B cell (primary cell): ENCODE data around the gene IBTK. TPM values are rescaled to one million over a fixed set of nuclear protein-coding genes. Genes with fewer than 3 reads are reported as not detected.

ENCODE experiments used
- ATAC-seq: fragments of 200-7000 bp; cut with Tn5 transposase; one replicate; pipeline ENCODE4 v1.10.0; 2021; ENCODE audit warnings: low read depth, mild to moderate bottlenecking, moderate number of reproducible peaks, moderate library complexity
- CTCF ChIA-PET: fragments of 350-600 bp; sonication (Branson Sonifier 250); formaldehyde crosslinking; loops from one replicate; lab custom pipeline; 2021; ENCODE audit warnings: antibody characterized with exemption, inconsistent platforms; lab: Charles Lee
- POLR2A ChIA-PET: fragments of 350-600 bp; sonication (Branson Sonifier 250); formaldehyde crosslinking; loops from one replicate; lab custom pipeline; 2021; ENCODE audit warnings: antibody characterized with exemption; lab: Charles Lee
- DNase-seq: peaks from one replicate; pipeline ENCODE4 v3.0.0; 2013
- H2AFZ ChIP-seq: 2 replicates; pipeline ENCODE4 v1.6.1; 2012; ENCODE audit warnings: mild to moderate bottlenecking, low read depth, low read length; ENCODE audit not compliant: insufficient read depth, poor library complexity, severe bottlenecking
- H3K27ac ChIP-seq, 2 donors: 1 replicate in 1 of 2; 2 replicates in 1 of 2; pipeline ENCODE4 v1.5.1; 2012 to 2013; ENCODE audit warnings: low read length in 2 of 2, mild to moderate bottlenecking in 2 of 2, moderate library complexity in 1 of 2
- H3K27me3 ChIP-seq, 4 experiments: fragments of 200-600 bp in 1 of 4; sonication (generic) in 1 of 4; replicated peaks in 1 of 4; 1 replicate in 2 of 4; 2 replicates in 2 of 4; pipeline versions ENCODE4 v1.6.1 to v1.7.0; 2013 to 2016; ENCODE audit warnings: low read length in 3 of 4, mild to moderate bottlenecking in 2 of 4, mixed read lengths in 1 of 4, moderate library complexity in 1 of 4; ENCODE audit not compliant: insufficient read depth in 4 of 4, control insufficient read depth in 3 of 4; ENCODE audit errors: control extremely low read depth in 1 of 4
- H3K36me3 ChIP-seq, 2 experiments: replicated peaks in 1 of 2; 1 replicate in 1 of 2; 2 replicates in 1 of 2; pipeline versions ENCODE4 v1.6.1 to v1.7.1; 2013; ENCODE audit warnings: low read length in 1 of 2; ENCODE audit not compliant: insufficient read depth in 2 of 2, control insufficient read depth in 1 of 2; ENCODE audit errors: control extremely low read depth in 1 of 2, extremely low read depth in 1 of 2
- H3K4me1 ChIP-seq, 2 donors: fragments of 200-600 bp in 1 of 2; sonication (generic) in 1 of 2; 1 replicate in 1 of 2; 2 replicates in 1 of 2; pipeline versions ENCODE4 v1.5.1 to v1.6.1; 2013 to 2017; ENCODE audit warnings: low read length in 2 of 2; ENCODE audit not compliant: control insufficient read depth in 2 of 2, insufficient read depth in 2 of 2
- H3K4me2 ChIP-seq: replicated peaks from 2 replicates; pipeline ENCODE3; 2012; ENCODE audit warnings: mild to moderate bottlenecking, low read depth, low read length; ENCODE audit not compliant: poor library complexity, severe bottlenecking
- H3K4me3 ChIP-seq, 5 experiments: fragments of 200-600 bp in 1 of 5; sonication (generic) in 1 of 5; 1 replicate in 3 of 5; 2 replicates in 2 of 5; pipeline versions ENCODE4 v1.5.1 to v1.7.0; 2011 to 2016; ENCODE audit warnings: low read length in 4 of 5, mild to moderate bottlenecking in 4 of 5, low read depth in 2 of 5, control low read depth in 1 of 5, moderate library complexity in 1 of 5; ENCODE audit not compliant: insufficient read depth in 1 of 5; ENCODE audit errors: control extremely low read depth in 1 of 5, extremely low read depth in 1 of 5
- H3K79me2 ChIP-seq: fragments of 200-600 bp; sonication (generic); one replicate; pipeline ENCODE4 v1.6.0; 2016; ENCODE audit warnings: low read length; ENCODE audit not compliant: control insufficient read depth, insufficient read depth
- H3K9ac ChIP-seq: fragments of 200-600 bp; sonication (generic); 2 replicates; pipeline ENCODE4 v1.6.1; 2017; ENCODE audit warnings: mild to moderate bottlenecking, low read length, moderate library complexity
- H3K9me3 ChIP-seq, 3 donors: one replicate each; pipeline versions ENCODE4 v1.6.1 to v1.7.1; 2013; ENCODE audit warnings: low read length in 2 of 3; ENCODE audit not compliant: control insufficient read depth in 2 of 3, insufficient read depth in 1 of 3; ENCODE audit errors: control extremely low read depth in 1 of 3
- H4K20me1 ChIP-seq: 2 replicates; pipeline ENCODE4 v1.6.0; 2012; ENCODE audit warnings: mild to moderate bottlenecking, low read length; ENCODE audit not compliant: insufficient read depth, control insufficient read depth, poor library complexity, severe bottlenecking
- H3K27ac Mint-ChIP-seq: one replicate; pipeline ENCODE4 v1.8.0; 2021; ENCODE audit warnings: mixed read lengths
- H3K27me3 Mint-ChIP-seq: one replicate; pipeline ENCODE4 v1.8.0; 2021; ENCODE audit warnings: mixed read lengths
- H3K4me1 Mint-ChIP-seq: one replicate; pipeline ENCODE4 v1.8.0; 2021; ENCODE audit warnings: mixed read lengths
- H3K4me3 Mint-ChIP-seq: one replicate; pipeline ENCODE4 v1.8.0; 2021; ENCODE audit warnings: mixed read lengths
- H3K9me3 Mint-ChIP-seq: one replicate; pipeline ENCODE4 v1.8.0; 2022; ENCODE audit warnings: mixed read lengths; ENCODE audit not compliant: insufficient read depth
- EZH2 ChIP-seq: IDR thresholded peaks from 2 replicates; pipeline ENCODE4 v1.6.1; 2012; ENCODE audit warnings: borderline replicate concordance, low read depth, mild to moderate bottlenecking, moderate library complexity, low read length; ENCODE audit not compliant: insufficient read depth, poor library complexity, severe bottlenecking
- WGBS: methylation state at CpG from one replicate; pipeline ENCODE4 v1.1.5; 2013; ENCODE audit warnings: missing lambda C conversion rate; ENCODE audit not compliant: insufficient coverage; 5-methylcytosine and 5-hydroxymethylcytosine counted together
- intact Hi-C: fragments of 100-400 bp; cut with micrococcal nuclease; formaldehyde crosslinking; loops from one replicate; pipeline ENCODE4 v1.10.0; 2022
- polyA plus RNA-seq: library from polyadenylated mRNA; depleted of rRNA; stranded (reverse); fragments of >200 nt; gene quantifications from 2 replicates; pipeline ENCODE4 v1.2.3, GENCODE V29; 2012
- total RNA-seq, 2 donors: library from RNA; stranded (reverse); fragments of 120-200 nt in 1 of 2; gene quantifications; 1 replicate in 1 of 2; 2 replicates in 1 of 2; pipeline versions ENCODE4 v1.2.3 to v1.2.4, GENCODE V29; 2013 to 2022
- TF ChIP-seq, protein P1 (sequence below): fragments of 200-600 bp; IDR thresholded peaks from one replicate; pipeline ENCODE4 v1.8.0; 2022; ENCODE audit warnings: antibody characterized with exemption, mild to moderate bottlenecking

IBTK gene
- total and polyA plus RNA-seq, 2 donors (not counting 1 experiment from before 2014, with no cell fraction given), result 4.4 to 28.3 TPM

DNA sequence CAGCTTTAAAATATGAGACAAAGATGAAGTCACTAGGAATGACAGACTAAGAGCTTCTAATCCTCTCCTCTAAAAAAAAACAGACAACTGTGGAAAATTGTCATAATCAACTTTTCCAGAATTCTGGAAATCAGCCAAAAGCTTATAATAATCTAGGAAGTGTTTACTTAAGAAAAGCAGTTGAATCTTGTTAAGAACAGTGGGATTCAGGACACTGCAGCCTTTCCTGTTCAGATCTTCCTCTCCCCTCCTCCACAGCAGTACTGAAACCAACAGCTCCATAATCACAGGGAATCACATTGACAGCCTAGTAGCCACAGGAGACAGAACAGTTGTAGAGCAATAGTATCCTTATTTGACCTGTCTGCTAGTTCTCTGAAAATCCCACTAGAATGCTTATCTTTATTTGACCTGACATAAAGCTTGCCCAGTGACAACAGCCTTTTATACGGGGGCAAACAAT lies 41.6 kb downstream of the IBTK start:
- no peak overlapping the region for H3K4me3 ChIP-seq
- no peaks in the 10 kb centered on the region for H3K4me1 ChIP-seq
- H3K27ac Mint-ChIP-seq, result no peak overlapping the region
- H3K9me3 Mint-ChIP-seq, result no peaks in the 10 kb centered on the region
- no peak overlapping the region for H3K4me2 ChIP-seq
- no peak overlapping the region for H3K9ac ChIP-seq
- no peaks in the 10 kb centered on the region for H3K9me3 ChIP-seq
- H3K27me3 Mint-ChIP-seq, result no peaks in the 10 kb centered on the region
- no peaks in the 10 kb centered on the region for H3K79me2 ChIP-seq
- DNase-seq (no peak), ATAC-seq (no peak)
- peaks cover 4% of the 10 kb centered on the region for H3K4me1 Mint-ChIP-seq
- ChIA-PET CTCF (no interaction called here), POLR2A (no interaction called here)
- H4K20me1 ChIP-seq, result peaks cover 4% of the 10 kb centered on the region
- no peak overlapping the region for H3K4me3 Mint-ChIP-seq
- no peak overlapping the region for H3K27ac ChIP-seq
- peaks cover 12 to 19% of the 10 kb centered on the region in 2 experiments for H3K36me3 ChIP-seq
- intact Hi-C loops, result no loop called here
- H3K27me3 ChIP-seq, result no peaks in the 10 kb centered on the region
- TF ChIP-seq, protein P1, sequence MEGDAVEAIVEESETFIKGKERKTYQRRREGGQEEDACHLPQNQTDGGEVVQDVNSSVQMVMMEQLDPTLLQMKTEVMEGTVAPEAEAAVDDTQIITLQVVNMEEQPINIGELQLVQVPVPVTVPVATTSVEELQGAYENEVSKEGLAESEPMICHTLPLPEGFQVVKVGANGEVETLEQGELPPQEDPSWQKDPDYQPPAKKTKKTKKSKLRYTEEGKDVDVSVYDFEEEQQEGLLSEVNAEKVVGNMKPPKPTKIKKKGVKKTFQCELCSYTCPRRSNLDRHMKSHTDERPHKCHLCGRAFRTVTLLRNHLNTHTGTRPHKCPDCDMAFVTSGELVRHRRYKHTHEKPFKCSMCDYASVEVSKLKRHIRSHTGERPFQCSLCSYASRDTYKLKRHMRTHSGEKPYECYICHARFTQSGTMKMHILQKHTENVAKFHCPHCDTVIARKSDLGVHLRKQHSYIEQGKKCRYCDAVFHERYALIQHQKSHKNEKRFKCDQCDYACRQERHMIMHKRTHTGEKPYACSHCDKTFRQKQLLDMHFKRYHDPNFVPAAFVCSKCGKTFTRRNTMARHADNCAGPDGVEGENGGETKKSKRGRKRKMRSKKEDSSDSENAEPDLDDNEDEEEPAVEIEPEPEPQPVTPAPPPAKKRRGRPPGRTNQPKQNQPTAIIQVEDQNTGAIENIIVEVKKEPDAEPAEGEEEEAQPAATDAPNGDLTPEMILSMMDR, result no peak
- no peak for TF ChIP-seq EZH2
- whole genome bisulfite sequencing, result no CpG with 5 or more reads among the region's 1 CpG
- H2AFZ ChIP-seq, result no peak overlapping the region

- no peaks in the 10 kb centered on the region for H3K27me3 Mint-ChIP-seq
- H3K9me3 ChIP-seq, result no peaks in the 10 kb centered on the region
- no peaks in the 10 kb centered on the region for H3K4me1 ChIP-seq
- POLR2A ChIA-PET, result no interaction called here
- H3K4me2 ChIP-seq, result no peak overlapping the region
- H3K4me1 Mint-ChIP-seq, result peaks cover 4% of the 10 kb centered on the region
- no peak for ATAC-seq
- peaks cover 4% of the 10 kb centered on the region for H4K20me1 ChIP-seq
- TF ChIP-seq, protein P1, result no peak
- TF ChIP-seq EZH2, result no peak
- peaks cover 9 to 32% of the 10 kb centered on the region in 2 experiments for H3K36me3 ChIP-seq
- H3K27me3 ChIP-seq, result no peaks in the 10 kb centered on the region
- no peak overlapping the region for H3K27ac ChIP-seq
- intact Hi-C loops, result no loop called here
- no peak overlapping the region for H3K4me3 ChIP-seq
- no peak overlapping the region for H3K9ac ChIP-seq
- no peaks in the 10 kb centered on the region for H3K9me3 Mint-ChIP-seq
- no peak overlapping the region for H3K27ac Mint-ChIP-seq
- CTCF ChIA-PET, result no interaction called here
- no peaks in the 10 kb centered on the region for H3K79me2 ChIP-seq
- no peak overlapping the region for H3K4me3 Mint-ChIP-seq
- DNase-seq, result no peak
- no peak overlapping the region for H2AFZ ChIP-seq
Observed at GRCh38 chr6:82204020-82204419, 43.5 kb downstream of the IBTK start.
